ENCODE measurements around the gene RFPL4AL1.

- TF ChIP-seq EZH2 (IDR thresholded peaks at IDR 0.05) (no peak), POLR2AphosphoS5 (IDR thresholded peaks at IDR 0.05; ENCODE audit: borderline replicate concordance, low read depth, low read length) (no peak)
Observed at GRCh38 chr19:55753401-55753800, 15.5 kb upstream of the RFPL4AL1 start.
